Measurements from ENCODE around the gene NVL.
"Not testable (repeated sequence)": the region's sequence is repeated elsewhere in the genome, so short reads cannot be mapped to it uniquely, and the experiment has no call there.

NVL gene

DNA sequence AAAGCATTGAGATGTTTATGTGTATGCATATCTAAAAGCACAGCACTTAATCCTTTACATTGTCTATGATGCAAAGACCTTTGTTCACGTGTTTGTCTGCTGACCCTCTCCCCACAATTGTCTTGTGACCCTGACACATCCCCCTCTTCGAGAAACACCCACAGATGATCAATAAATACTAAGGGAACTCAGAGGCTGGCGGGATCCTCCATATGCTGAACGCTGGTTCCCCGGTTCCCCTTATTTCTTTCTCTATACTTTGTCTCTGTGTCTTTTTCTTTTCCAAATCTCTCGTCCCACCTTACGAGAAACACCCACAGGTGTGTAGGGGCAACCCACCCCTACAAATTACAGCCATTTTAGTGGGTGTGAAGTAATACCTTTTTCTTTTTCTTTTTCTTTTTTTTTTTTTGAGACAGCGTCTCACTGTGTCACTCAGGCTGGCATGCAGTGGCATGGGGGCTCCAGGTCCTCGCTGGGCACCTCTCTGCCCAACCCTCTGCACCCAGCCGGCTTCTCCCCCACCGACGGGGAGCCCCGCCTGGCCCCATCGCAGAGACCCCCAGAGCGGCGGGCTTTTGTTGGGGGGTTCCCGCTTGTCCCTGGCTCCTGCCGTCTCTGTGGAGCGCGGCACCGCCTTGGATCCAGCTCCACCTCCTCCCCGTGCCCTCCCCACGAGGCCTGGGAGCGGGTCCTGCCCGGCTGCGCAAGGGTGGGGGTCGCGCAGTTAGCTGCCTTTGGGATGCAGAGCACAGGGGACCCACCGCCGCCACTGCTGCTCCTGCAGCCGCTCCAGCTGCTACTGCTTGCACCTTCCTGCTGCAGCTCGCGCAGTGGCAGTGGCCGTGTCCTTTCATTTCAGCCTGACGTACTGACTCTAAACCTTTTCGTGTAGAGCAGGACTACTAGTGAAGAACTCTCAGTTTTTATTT lies 10.7 kb upstream of the NVL start:
- H2AK5ac ChIP-seq (ENCODE audit: low read depth, low read length); DNase-seq (ENCODE audit: low spot score); H2BK120ac ChIP-seq (ENCODE audit: low read depth, low read length); H3K9me3 ChIP-seq (replicated peaks in 1 of 2; ENCODE audit: control insufficient read depth in 2 of 2, insufficient read depth in 1 of 2, low read depth in 1 of 2, low read length in 2 of 2); H3K4ac ChIP-seq (ENCODE audit: low read length); H3K36me3 ChIP-seq (replicated peaks in 1 of 2; ENCODE audit: control insufficient read depth in 2 of 2, insufficient read depth in 2 of 2, low read length in 2 of 2); H3K14ac ChIP-seq (ENCODE audit: low read length); H4K8ac ChIP-seq (ENCODE audit: low read depth, low read length); H3K4me1 ChIP-seq (ENCODE audit: control insufficient read depth in 2 of 2, insufficient read depth in 1 of 2, low read depth in 1 of 2, low read length in 2 of 2); H3K79me1 ChIP-seq (ENCODE audit: low read depth, low read length); H3K27me3 ChIP-seq (ENCODE audit: control insufficient read depth in 3 of 3, insufficient read depth in 3 of 3, low read depth in 1 of 3, low read length in 3 of 3): not testable (repeated sequence)
- Histone ChIP-seq H2BK15ac (ENCODE audit: low read length) (peak overlapping the region; percentile 97), H2AFZ (ENCODE audit: low read length) (peak overlapping the region; percentile 79), H3K9ac (ENCODE audit: low read depth, low read length, poor library complexity) (peak overlapping the region; percentile 80), H2BK5ac (ENCODE audit: low read length) (peak overlapping the region; percentile 48), H3K18ac (ENCODE audit: low read length) (peak overlapping the region; percentile 91), H3K23ac (ENCODE audit: low read depth, low read length, poor library complexity) (peak overlapping the region; percentile 60), H2BK12ac (ENCODE audit: low read length) (peak overlapping the region; percentile 73), H3K4me2 (ENCODE audit: insufficient read depth, low read length, poor library complexity, severe bottlenecking) (peak overlapping the region; percentile 61), H3K4me3 (ENCODE audit: low read length in 2 of 2) (peak overlapping the region in 1 of 2 donors; percentile 80), H4K91ac (ENCODE audit: low read depth, low read length, poor library complexity) (peak overlapping the region; percentile 9), H3K27ac (replicated peaks; ENCODE audit: low read length) (peak overlapping the region; percentile 12)
- no CpG with 5 or more reads among the region's 36 CpGs for WGBS, 2 donors (ENCODE audit: extremely low coverage in 2 of 2, insufficient read length in 2 of 2, insufficient replicate concordance in 1 of 2)

DNA sequence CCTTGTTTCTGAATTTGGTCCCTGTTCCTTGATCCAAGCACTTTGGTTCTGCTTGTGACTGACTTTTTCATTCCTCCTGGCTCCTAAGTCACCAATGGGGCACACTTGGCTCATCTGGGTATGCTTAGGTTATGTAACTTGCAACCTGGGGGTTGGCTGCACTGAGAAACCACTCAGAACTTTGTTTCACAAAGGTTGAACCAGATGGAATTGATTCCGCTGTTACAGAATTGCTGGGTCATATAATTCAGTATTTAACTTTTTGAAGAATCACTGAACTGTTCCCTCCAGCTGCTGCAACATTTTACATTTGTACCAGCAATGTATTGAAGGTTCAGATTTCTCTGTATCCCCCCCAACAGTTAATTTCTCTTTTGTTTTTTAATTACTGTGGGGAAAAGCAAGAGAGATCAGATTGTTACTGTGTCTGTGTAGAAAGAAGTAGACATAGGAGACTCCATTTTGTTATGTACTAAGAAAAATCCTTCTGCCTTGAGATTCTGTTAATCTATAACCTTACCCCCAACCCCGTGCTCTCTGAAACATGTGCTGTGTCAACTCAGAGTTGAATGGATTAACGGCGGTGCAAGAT lies 9.6 kb upstream of the NVL start:
- H3K4me1 ChIP-seq (ENCODE audit: control insufficient read depth in 2 of 2, insufficient read depth in 1 of 2, low read depth in 1 of 2, low read length in 2 of 2): peaks cover 0 to 5% of the 10 kb centered on the region in 2 donors
- H3K27me3 ChIP-seq (ENCODE audit: control insufficient read depth in 3 of 3, insufficient read depth in 3 of 3, low read depth in 1 of 3, low read length in 3 of 3): peaks cover 0 to 5% (median 0%) of the 10 kb centered on the region in 3 experiments
- H2AK5ac ChIP-seq (ENCODE audit: low read depth, low read length): no peak overlapping the region
- no peak overlapping the region for H3K18ac ChIP-seq (ENCODE audit: low read length)
- WGBS, 2 donors (ENCODE audit: extremely low coverage in 2 of 2, insufficient read length in 2 of 2, insufficient replicate concordance in 1 of 2): no CpG with 5 or more reads among the region's 4 CpGs
- H3K4ac ChIP-seq (ENCODE audit: low read length): no peak overlapping the region
- H2BK15ac ChIP-seq (ENCODE audit: low read length): no peak overlapping the region
- H3K27ac ChIP-seq (replicated peaks; ENCODE audit: low read length): no peak overlapping the region
- no peak overlapping the region for H3K9ac ChIP-seq (ENCODE audit: low read depth, low read length, poor library complexity)
- H3K79me1 ChIP-seq (ENCODE audit: low read depth, low read length): no peaks in the 10 kb centered on the region
- no peak overlapping the region for H3K4me2 ChIP-seq (ENCODE audit: insufficient read depth, low read length, poor library complexity, severe bottlenecking)
- H3K9me3 ChIP-seq (replicated peaks in 1 of 2; ENCODE audit: control insufficient read depth in 2 of 2, insufficient read depth in 1 of 2, low read depth in 1 of 2, low read length in 2 of 2): peaks cover 6 to 9% of the 10 kb centered on the region in 2 donors
- H2AFZ ChIP-seq (ENCODE audit: low read length): peak overlapping the region; percentile 10
- no peak overlapping the region for H4K91ac ChIP-seq (ENCODE audit: low read depth, low read length, poor library complexity)
- H2BK120ac ChIP-seq (ENCODE audit: low read depth, low read length): no peak overlapping the region
- no peak for DNase-seq (ENCODE audit: low spot score)
- no peak overlapping the region for H4K8ac ChIP-seq (ENCODE audit: low read depth, low read length)
- H3K23ac ChIP-seq (ENCODE audit: low read depth, low read length, poor library complexity): no peak overlapping the region
- no peak overlapping the region for H3K14ac ChIP-seq (ENCODE audit: low read length)
- no peak overlapping the region for H2BK5ac ChIP-seq (ENCODE audit: low read length)
- H2BK12ac ChIP-seq (ENCODE audit: low read length): no peak overlapping the region
- H3K4me3 ChIP-seq (ENCODE audit: low read length in 2 of 2): no peak overlapping the region
- no peaks in the 10 kb centered on the region for H3K36me3 ChIP-seq (replicated peaks in 1 of 2; ENCODE audit: control insufficient read depth in 2 of 2, insufficient read depth in 2 of 2, low read length in 2 of 2)

DNA sequence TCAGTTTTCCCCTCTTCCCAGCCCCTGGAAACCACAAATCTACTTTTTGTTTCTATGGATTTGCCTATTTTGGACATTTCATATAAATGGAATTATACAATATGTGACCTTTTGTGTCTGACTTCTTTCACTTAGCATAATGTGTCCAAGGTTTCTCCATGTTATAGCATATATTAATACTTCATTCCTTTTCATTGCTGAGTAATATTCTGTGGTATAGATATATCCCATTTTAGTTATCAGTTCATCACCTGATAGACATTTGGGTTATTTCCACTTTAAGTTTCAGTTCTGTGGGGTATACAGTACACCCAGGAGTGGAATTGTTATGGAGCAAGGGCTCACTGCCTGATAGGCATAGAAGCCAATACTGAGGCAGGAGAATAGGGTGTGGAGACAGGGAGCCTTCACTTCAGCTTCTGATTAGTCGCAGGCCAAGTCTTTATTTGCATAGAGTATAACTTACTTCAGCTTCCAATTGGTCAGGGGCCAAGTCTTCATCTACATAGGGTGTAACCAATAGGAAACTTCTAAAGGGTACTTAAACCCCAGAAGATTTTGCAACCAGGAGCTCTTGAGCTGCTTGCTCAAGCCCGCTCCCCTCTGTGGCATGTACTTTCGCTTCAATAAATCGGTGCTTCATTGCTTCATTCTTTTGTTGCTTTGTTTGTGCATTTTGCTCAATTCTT lies 8.3 kb upstream of the NVL start:
- H4K8ac ChIP-seq (ENCODE audit: low read depth, low read length): no peak overlapping the region
- H3K27me3 ChIP-seq (ENCODE audit: control insufficient read depth in 3 of 3, insufficient read depth in 3 of 3, low read depth in 1 of 3, low read length in 3 of 3): peaks cover 0 to 5% (median 0%) of the 10 kb centered on the region in 3 experiments
- no CpG with 5 or more reads among the region's 4 CpGs for WGBS, 2 donors (ENCODE audit: extremely low coverage in 2 of 2, insufficient read length in 2 of 2, insufficient replicate concordance in 1 of 2)

More for the DNA sequence above, 8.3 kb upstream of the NVL start:
- H2AFZ ChIP-seq (ENCODE audit: low read length): no peak overlapping the region
- no peak overlapping the region for H3K27ac ChIP-seq (replicated peaks; ENCODE audit: low read length)
- H3K14ac ChIP-seq (ENCODE audit: low read length): no peak overlapping the region
- no peaks in the 10 kb centered on the region for H3K36me3 ChIP-seq (replicated peaks in 1 of 2; ENCODE audit: control insufficient read depth in 2 of 2, insufficient read depth in 2 of 2, low read length in 2 of 2)
- no peak overlapping the region for H3K18ac ChIP-seq (ENCODE audit: low read length)
- no peaks in the 10 kb centered on the region for H3K9me3 ChIP-seq (replicated peaks in 1 of 2; ENCODE audit: control insufficient read depth in 2 of 2, insufficient read depth in 1 of 2, low read depth in 1 of 2, low read length in 2 of 2)
- H2AK5ac ChIP-seq (ENCODE audit: low read depth, low read length): no peak overlapping the region
- no peak overlapping the region for H3K4me3 ChIP-seq (ENCODE audit: low read length in 2 of 2)
- no peak overlapping the region for H4K91ac ChIP-seq (ENCODE audit: low read depth, low read length, poor library complexity)
- no peak overlapping the region for H3K4me2 ChIP-seq (ENCODE audit: insufficient read depth, low read length, poor library complexity, severe bottlenecking)
- no peak overlapping the region for H2BK120ac ChIP-seq (ENCODE audit: low read depth, low read length)
- no peak overlapping the region for H3K4ac ChIP-seq (ENCODE audit: low read length)
- H3K79me1 ChIP-seq (ENCODE audit: low read depth, low read length): no peaks in the 10 kb centered on the region
- peaks cover 0 to 5% of the 10 kb centered on the region in 2 donors for H3K4me1 ChIP-seq (ENCODE audit: control insufficient read depth in 2 of 2, insufficient read depth in 1 of 2, low read depth in 1 of 2, low read length in 2 of 2)
- no peak overlapping the region for H3K23ac ChIP-seq (ENCODE audit: low read depth, low read length, poor library complexity)
- no peak overlapping the region for H2BK15ac ChIP-seq (ENCODE audit: low read length)
- no peak overlapping the region for H2BK5ac ChIP-seq (ENCODE audit: low read length)
- H3K9ac ChIP-seq (ENCODE audit: low read depth, low read length, poor library complexity): no peak overlapping the region
- DNase-seq (ENCODE audit: low spot score): no peak
- H2BK12ac ChIP-seq (ENCODE audit: low read length): no peak overlapping the region

All from neuronal stem cell (in vitro differentiated cells).